ENCODE data around the gene CD40.

The CD40 gene

GRCh38 chr20:46156065-46156464 is 38.0 kb downstream of the CD40 start:
- H3K4me3 ChIP-seq (ENCODE audit: low read length), result no peak overlapping the region
- no peak for TF ChIP-seq ZNF274 (IDR thresholded peaks at IDR 0.05; ENCODE audit: low read depth, low read length)

- no peak for TF ChIP-seq ZNF274 (IDR thresholded peaks at IDR 0.05; ENCODE audit: low read depth, low read length)
- no peak overlapping the region for H3K4me3 ChIP-seq (ENCODE audit: low read length)
These were observed 39.0 kb downstream of the CD40 start for GRCh38 chr20:46157076-46157592.

GRCh38 chr20:46157625-46158024 is 39.5 kb downstream of the CD40 start:
- no peak for TF ChIP-seq ZNF274 (IDR thresholded peaks at IDR 0.05; ENCODE audit: low read depth, low read length)
- no peak overlapping the region for H3K4me3 ChIP-seq (ENCODE audit: low read length)

- H3K4me3 ChIP-seq (ENCODE audit: low read length), result no peak overlapping the region
- TF ChIP-seq ZNF274 (IDR thresholded peaks at IDR 0.05; ENCODE audit: low read depth, low read length), result no peak
These were observed 40.4 kb downstream of the CD40 start for GRCh38 chr20:46158476-46158987.

GRCh38 chr20:46159101-46159897 is 41.2 kb downstream of the CD40 start:
- no peak for TF ChIP-seq ZNF274 (IDR thresholded peaks at IDR 0.05; ENCODE audit: low read depth, low read length)
- no peak overlapping the region for H3K4me3 ChIP-seq (ENCODE audit: low read length)

GRCh38 chr20:46160661-46161060 is 42.5 kb downstream of the CD40 start:
- H3K4me3 ChIP-seq (ENCODE audit: low read length), result no peak overlapping the region
- TF ChIP-seq ZNF274 (IDR thresholded peaks at IDR 0.05; ENCODE audit: low read depth, low read length), result no peak

- H3K4me3 ChIP-seq (ENCODE audit: low read length), result no peak overlapping the region
- TF ChIP-seq ZNF274 (IDR thresholded peaks at IDR 0.05; ENCODE audit: low read depth, low read length), result no peak
These were observed 43.8 kb downstream of the CD40 start for GRCh38 chr20:46161921-46162320.

- TF ChIP-seq ZNF274 (IDR thresholded peaks at IDR 0.05; ENCODE audit: low read depth, low read length), result no peak
- no peak overlapping the region for H3K4me3 ChIP-seq (ENCODE audit: low read length)
These were observed 46.1 kb downstream of the CD40 start for GRCh38 chr20:46164254-46164653.

GRCh38 chr20:46167080-46167479 is 49.0 kb downstream of the CD40 start:
- H3K4me3 ChIP-seq (ENCODE audit: low read length), result no peak overlapping the region
- no peak for TF ChIP-seq ZNF274 (IDR thresholded peaks at IDR 0.05; ENCODE audit: low read depth, low read length)

- no peak for TF ChIP-seq ZNF274 (IDR thresholded peaks at IDR 0.05; ENCODE audit: low read depth, low read length)
- no peak overlapping the region for H3K4me3 ChIP-seq (ENCODE audit: low read length)
These were observed 50.3 kb downstream of the CD40 start for GRCh38 chr20:46168438-46168837.

GRCh38 chr20:46169245-46170171 is 51.4 kb downstream of the CD40 start:
- no peak for TF ChIP-seq ZNF274 (IDR thresholded peaks at IDR 0.05; ENCODE audit: low read depth, low read length)
- H3K4me3 ChIP-seq (ENCODE audit: low read length), result no peak overlapping the region

- TF ChIP-seq ZNF274 (IDR thresholded peaks at IDR 0.05; ENCODE audit: low read depth, low read length), result no peak
- no peak overlapping the region for H3K4me3 ChIP-seq (ENCODE audit: low read length)
These were observed 53.4 kb downstream of the CD40 start for GRCh38 chr20:46171476-46171875.

GRCh38 chr20:46171909-46172308 is 53.8 kb downstream of the CD40 start:
- TF ChIP-seq ZNF274 (IDR thresholded peaks at IDR 0.05; ENCODE audit: low read depth, low read length), result no peak
- H3K4me3 ChIP-seq (ENCODE audit: low read length), result no peak overlapping the region

GRCh38 chr20:46172455-46172854 is 54.3 kb downstream of the CD40 start:
- TF ChIP-seq ZNF274 (IDR thresholded peaks at IDR 0.05; ENCODE audit: low read depth, low read length), result no peak
- no peak overlapping the region for H3K4me3 ChIP-seq (ENCODE audit: low read length)
